HL-60 (cell line): ENCODE measurements around the gene MED13L.
A peak's percentile ranks its signal among the peaks of the same experiment; 100 is the strongest.

Experiments used
- DNase-seq, 2 experiments: peaks; one replicate each; pipeline ENCODE4 v3.0.0-alpha.2; 2010 to 2020; ENCODE audit warnings: low read depth in 1 of 2, low spot score in 1 of 2
- H3K27ac ChIP-seq: fragments of 250-450 bp; sonication (Bioruptor Pico); replicated peaks from 2 replicates; pipeline ENCODE4 v1.5.1; 2020; ENCODE audit warnings: mild to moderate bottlenecking, moderate library complexity
- H3K27me3 ChIP-seq: fragments of 250-450 bp; sonication (Bioruptor Pico); 2 replicates; pipeline ENCODE4 v1.5.1; 2021; ENCODE audit warnings: mild to moderate bottlenecking, moderate library complexity; ENCODE audit not compliant: insufficient read depth, poor library complexity, severe bottlenecking
- H3K4me3 ChIP-seq: replicated peaks from 2 replicates; pipeline ENCODE4 v1.5.1; 2011; ENCODE audit warnings: mild to moderate bottlenecking, control low read depth, low read length; ENCODE audit not compliant: insufficient read depth
- CTCF ChIP-seq: IDR thresholded peaks from one replicate; pipeline ENCODE4 v1.5.1; 2011; ENCODE audit warnings: low read length, control low read depth, inconsistent platforms; ENCODE audit not compliant: insufficient read depth
- GABPA ChIP-seq: IDR thresholded peaks from 2 replicates; pipeline ENCODE4 v1.6.1; 2012; ENCODE audit warnings: low read depth
- POLR2AphosphoS5 ChIP-seq: IDR thresholded peaks from 2 replicates; pipeline ENCODE4 v1.6.1; 2012; ENCODE audit warnings: low read depth
- SPI1 ChIP-seq: IDR thresholded peaks from 2 replicates; pipeline ENCODE4 v1.6.1; 2012; ENCODE audit warnings: low read depth, mild to moderate bottlenecking, borderline replicate concordance
- TF ChIP-seq, protein P1 (sequence below): IDR thresholded peaks from 2 replicates; pipeline ENCODE4 v1.6.1; 2012; ENCODE audit warnings: low read depth; ENCODE audit not compliant: insufficient replicate concordance

Gene MED13L

GRCh38 chr12:116009805-116010204, 267.7 kb downstream of the MED13L start:
- DNase-seq: no peak
- TF ChIP-seq GABPA: no peak
- TF ChIP-seq, protein P1, sequence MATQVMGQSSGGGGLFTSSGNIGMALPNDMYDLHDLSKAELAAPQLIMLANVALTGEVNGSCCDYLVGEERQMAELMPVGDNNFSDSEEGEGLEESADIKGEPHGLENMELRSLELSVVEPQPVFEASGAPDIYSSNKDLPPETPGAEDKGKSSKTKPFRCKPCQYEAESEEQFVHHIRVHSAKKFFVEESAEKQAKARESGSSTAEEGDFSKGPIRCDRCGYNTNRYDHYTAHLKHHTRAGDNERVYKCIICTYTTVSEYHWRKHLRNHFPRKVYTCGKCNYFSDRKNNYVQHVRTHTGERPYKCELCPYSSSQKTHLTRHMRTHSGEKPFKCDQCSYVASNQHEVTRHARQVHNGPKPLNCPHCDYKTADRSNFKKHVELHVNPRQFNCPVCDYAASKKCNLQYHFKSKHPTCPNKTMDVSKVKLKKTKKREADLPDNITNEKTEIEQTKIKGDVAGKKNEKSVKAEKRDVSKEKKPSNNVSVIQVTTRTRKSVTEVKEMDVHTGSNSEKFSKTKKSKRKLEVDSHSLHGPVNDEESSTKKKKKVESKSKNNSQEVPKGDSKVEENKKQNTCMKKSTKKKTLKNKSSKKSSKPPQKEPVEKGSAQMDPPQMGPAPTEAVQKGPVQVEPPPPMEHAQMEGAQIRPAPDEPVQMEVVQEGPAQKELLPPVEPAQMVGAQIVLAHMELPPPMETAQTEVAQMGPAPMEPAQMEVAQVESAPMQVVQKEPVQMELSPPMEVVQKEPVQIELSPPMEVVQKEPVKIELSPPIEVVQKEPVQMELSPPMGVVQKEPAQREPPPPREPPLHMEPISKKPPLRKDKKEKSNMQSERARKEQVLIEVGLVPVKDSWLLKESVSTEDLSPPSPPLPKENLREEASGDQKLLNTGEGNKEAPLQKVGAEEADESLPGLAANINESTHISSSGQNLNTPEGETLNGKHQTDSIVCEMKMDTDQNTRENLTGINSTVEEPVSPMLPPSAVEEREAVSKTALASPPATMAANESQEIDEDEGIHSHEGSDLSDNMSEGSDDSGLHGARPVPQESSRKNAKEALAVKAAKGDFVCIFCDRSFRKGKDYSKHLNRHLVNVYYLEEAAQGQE: no peak
- no peak for TF ChIP-seq CTCF
- no peak for TF ChIP-seq POLR2AphosphoS5
- TF ChIP-seq SPI1: no peak
- no peaks in the 10 kb centered on the region for H3K27me3 ChIP-seq
- H3K27ac ChIP-seq: no peak overlapping the region
- no peak overlapping the region for H3K4me3 ChIP-seq

- H3K27ac ChIP-seq: no peak overlapping the region
Measured at GRCh38 chr12:116006141-116006540, 271.4 kb downstream of the MED13L start.

DNA sequence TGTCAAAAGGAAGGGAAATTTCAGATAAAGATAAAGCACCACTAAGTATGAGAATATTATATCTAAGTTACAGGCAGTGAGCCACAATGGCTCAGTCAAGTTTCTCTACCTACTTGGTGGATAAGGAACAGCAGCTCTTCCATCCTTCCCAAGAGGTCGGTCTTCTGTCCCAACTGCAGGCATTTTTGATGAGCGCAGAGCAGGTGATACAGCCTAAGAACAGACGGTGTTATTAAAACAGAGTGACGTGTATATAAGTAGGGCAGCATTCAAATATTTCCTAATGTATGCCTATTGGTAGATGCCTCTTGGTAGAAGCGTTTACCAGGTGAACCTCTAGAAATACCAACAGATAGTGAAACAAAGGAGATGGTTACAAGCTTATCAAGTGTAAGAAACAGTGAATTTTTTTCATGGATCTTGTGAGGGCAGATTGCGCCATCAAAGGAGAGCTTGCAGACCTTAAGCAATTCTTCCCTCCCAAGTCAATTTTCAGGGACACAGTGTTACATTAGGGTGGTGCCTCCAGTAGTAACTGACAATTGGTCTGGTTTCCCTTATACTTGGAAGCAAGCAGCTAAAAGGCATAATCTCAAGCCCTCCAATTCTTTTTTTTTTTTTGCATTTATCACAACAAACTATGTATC, 274.5 kb downstream of the MED13L start:
- no peak overlapping the region for H3K4me3 ChIP-seq
- TF ChIP-seq POLR2AphosphoS5 (no peak), SPI1 (no peak), GABPA (no peak), CTCF (no peak)
- TF ChIP-seq, protein P1: no peak
- no peaks in the 10 kb centered on the region for H3K27me3 ChIP-seq
- DNase-seq: peak in 1 of 2 experiments; percentile 18
- no peak overlapping the region for H3K27ac ChIP-seq

More at GRCh38 chr12:116006141-116006540, 271.4 kb downstream of the MED13L start:
- Histone ChIP-seq H3K27me3 (no peaks in the 10 kb centered on the region), H3K4me3 (no peak overlapping the region)
- DNase-seq: no peak
- TF ChIP-seq POLR2AphosphoS5: no peak
- TF ChIP-seq, protein P1: no peak
- TF ChIP-seq GABPA: no peak
- TF ChIP-seq CTCF: no peak
- no peak for TF ChIP-seq SPI1
